ENCODE results near the gene CHST6.
"Not testable (repeated sequence)": the region's sequence is repeated elsewhere in the genome, so short reads cannot be mapped to it uniquely, and the experiment has no call there.

Gene CHST6

GRCh38 chr16:75495076-75495674 lies at the start of gene CHST6:
TSS of gene CHST6 (minus strand) at chr16:75495441. CDS start at chr16:75479828, 15,613 bp downstream.
- H3K4me3 ChIP-seq (ENCODE audit: low read depth, low read length) = peak within 1 kb of the TSS; percentile 45
- no peak for TF ChIP-seq CTCF (IDR thresholded peaks at IDR 0.05; ENCODE audit: low read depth, low read length, missing control alignments)
- no peak for DNase-seq (ENCODE audit: low read depth)

GRCh38 chr16:75542462-75542861 lies 47.2 kb upstream of the CHST6 start:
- H3K4me3 ChIP-seq (ENCODE audit: low read depth, low read length); DNase-seq (ENCODE audit: low read depth): not testable (repeated sequence)

DNA sequence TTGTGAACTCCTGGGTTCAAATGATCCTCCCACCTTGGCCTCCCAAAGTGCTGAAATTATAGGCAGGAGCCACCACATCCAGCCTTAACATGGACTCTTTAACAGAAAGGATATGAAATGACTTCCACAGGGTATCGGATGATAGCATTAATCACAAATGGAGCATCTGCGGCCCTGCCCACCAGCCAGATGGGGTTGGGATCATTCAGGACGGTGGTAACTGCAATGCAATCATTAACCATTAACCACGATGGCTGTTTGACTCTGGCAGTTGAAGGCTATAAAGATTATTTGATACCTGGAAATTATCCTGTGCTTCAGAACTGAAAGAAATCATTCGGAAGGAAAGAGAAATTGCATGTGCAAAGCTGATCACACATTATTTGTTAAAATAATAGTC lies 46.0 kb upstream of the CHST6 start:
- TF ChIP-seq CTCF (IDR thresholded peaks at IDR 0.05; ENCODE audit: low read depth, low read length, missing control alignments) = no peak
- H3K4me3 ChIP-seq (ENCODE audit: low read depth, low read length) = no peak overlapping the region
- no peak for DNase-seq (ENCODE audit: low read depth)

DNA sequence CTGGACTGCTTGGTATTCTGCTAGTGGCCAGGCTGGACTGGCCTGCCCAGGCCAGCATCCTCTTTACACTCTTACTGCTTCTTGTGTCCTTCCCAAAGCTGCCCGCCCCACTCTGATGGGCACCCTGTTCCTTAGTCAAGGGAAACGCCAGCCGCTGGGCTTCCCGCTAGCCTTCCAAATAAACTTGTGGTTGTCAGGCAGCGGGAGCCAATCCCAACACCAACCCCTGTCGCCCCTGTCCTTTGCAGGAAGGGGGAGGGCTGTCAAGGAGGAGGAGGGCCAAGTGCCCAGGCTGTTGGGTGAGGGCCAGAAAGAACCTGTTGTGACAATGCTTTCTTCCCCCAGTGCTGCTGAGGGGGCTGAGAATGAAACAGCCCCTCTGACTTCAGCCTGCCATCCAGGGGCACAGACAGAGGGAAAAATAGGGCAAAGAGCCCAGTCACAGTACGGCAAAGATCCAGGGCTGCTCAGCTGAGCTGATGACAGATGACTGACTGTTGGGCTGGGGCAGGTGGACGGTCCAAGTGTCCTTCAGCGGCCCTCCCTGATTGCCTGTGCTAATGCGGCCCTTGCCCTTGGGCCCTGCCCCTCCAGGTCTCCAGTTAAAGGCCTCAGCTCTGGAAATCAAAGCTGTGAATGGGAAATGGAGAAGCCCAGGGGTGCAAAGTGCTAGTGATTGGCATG lies 43.8 kb upstream of the CHST6 start:
- H3K4me3 ChIP-seq (ENCODE audit: low read depth, low read length); DNase-seq (ENCODE audit: low read depth): not testable (repeated sequence)

GRCh38 chr16:75537776-75538175 lies 42.5 kb upstream of the CHST6 start:
- no peak for TF ChIP-seq CTCF (IDR thresholded peaks at IDR 0.05; ENCODE audit: low read depth, low read length, missing control alignments)
- no peak overlapping the region for H3K4me3 ChIP-seq (ENCODE audit: low read depth, low read length)
- DNase-seq (ENCODE audit: low read depth) = no peak

- no peak for TF ChIP-seq CTCF (IDR thresholded peaks at IDR 0.05; ENCODE audit: low read depth, low read length, missing control alignments)
- no peak within 1 kb of the TSS for H3K4me3 ChIP-seq (ENCODE audit: low read depth, low read length)
- DNase-seq (ENCODE audit: low read depth) = no peak
Measured at GRCh38 chr16:75535901-75536300, 40.7 kb upstream of the CHST6 start, which contains the start of gene CHST5. TSS of gene CHST5 (minus strand) at chr16:75536108. CDS start at chr16:75530384, 5,724 bp downstream.

DNA sequence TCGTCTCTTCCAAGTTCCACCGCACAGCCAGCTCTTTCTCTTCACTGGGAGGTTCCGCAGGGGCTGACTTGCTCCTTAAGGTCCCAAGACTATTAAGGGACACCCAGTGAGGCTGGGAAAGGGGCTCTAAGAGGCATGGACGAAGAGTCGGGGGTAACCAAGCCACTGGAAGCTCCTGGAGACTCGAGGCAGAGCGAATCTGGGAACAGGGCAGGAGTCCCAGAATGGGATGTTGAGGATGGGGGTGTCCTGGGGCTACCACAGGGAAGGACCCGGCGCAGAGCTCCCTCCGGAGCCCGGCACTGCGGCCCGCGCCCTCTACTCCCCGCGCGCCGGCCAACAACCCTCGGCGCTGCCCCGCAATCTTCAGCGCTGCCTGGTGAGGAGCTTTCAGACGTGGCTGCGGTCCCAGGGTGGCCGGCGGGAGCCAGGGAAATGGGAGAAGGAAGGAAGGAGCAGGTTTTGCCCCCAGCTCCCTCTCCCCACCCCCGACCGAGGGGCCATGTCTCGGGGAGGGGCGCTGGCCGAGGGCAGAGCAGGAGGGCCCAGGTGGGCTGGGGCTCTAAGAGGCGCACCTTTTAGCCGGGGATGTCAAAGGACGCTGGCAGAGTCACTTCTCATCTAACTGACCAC lies 40.1 kb upstream of the CHST6 start:
- no peak for DNase-seq (ENCODE audit: low read depth)
- no peak overlapping the region for H3K4me3 ChIP-seq (ENCODE audit: low read depth, low read length)
- no peak for TF ChIP-seq CTCF (IDR thresholded peaks at IDR 0.05; ENCODE audit: low read depth, low read length, missing control alignments)

Data from GM12864 (cell line).